GM18526 (cell line): ENCODE data around the gene INSL3.

Source experiments
- POLR2A ChIP-seq: IDR thresholded peaks from 3 replicates; pipeline ENCODE4 v1.6.1; 2011; ENCODE audit not compliant: insufficient read length; ENCODE audit errors: extremely low read depth

The INSL3 gene

GRCh38 chr19:17834350-17835181 lies 13.2 kb upstream of the INSL3 start:
- no peak for TF ChIP-seq POLR2A

DNA sequence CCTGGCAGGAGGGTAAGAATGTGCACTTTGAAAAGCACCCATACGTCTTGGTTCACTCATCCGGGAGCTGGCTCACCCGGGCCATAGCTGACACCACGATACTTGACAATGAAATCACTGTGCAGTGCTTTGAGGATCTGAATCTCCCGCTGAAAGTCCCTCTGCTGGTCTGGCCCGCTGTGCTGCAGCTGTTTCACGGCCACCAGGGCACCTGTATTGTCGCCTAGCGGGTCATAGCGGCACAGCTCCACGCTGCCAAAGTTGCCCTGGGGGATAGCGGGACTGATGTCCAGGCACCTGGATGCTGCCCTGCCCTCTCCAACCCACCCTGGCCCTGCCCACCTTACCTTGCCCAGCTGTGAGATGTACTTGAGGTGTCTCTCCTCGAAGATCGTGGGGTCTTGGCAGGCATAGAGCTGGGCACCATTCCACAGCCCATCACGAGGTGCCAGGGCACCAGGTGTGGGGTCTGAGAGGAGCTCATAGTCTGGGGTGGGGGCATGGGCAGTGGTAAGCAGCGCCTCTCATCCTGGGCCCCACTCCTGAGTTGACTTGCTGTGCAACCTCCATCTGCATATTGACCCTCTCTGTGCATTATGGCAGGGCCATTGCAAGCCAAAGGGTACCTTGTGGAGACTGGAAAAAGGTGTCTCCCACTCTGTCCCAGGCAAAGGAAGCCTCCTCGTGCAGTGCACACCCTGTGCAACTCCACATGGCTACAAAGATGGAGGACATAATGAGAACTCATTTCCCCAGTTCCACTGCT lies 11.3 kb upstream of the INSL3 start:
- no peak for TF ChIP-seq POLR2A

- TF ChIP-seq POLR2A: no peak
Measured at GRCh38 chr19:17831419-17831888, 10.1 kb upstream of the INSL3 start.

DNA sequence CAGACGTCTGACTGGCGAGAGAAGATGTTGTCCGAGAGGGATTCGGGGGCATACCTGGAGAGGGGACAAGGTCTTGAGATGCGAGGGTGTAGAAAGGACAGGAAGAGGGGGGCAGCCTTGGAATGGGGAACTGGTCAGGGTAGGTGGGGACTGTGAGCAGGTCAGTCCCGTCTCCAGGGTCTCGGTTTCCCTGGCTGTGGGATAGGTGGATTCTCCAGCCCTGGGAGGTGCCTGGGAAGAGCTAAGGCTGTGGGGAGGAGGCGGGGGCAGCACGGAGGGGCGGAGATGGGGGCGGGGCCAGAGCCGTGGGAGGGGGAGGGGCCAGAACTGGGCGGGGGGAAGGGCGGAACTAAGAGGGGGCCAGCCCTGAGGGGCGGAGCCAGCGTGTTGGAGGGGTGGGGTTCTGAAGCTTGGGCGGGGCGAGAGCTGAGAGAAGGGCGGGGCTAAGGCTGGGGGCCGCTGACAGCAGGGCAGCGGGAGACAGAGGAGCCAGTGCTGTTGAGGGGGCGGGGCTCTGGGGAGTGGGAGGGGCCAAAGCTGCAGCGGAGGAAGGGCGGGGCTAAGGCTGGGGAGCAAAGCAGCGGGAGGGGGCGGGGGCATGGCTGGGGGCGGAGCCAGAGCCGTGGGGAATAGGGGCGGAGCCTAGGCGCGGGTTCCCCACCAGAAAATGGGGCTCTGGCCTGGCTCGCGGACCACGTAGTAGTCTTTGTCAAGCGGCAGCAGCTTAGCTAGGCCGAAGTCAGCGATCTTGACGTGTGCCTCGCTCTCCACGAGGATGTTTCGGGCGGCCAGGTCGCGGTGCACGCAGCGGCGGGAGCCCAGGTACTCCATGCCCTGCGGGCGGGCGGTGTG lies 9.5 kb upstream of the INSL3 start:
- TF ChIP-seq POLR2A: no peak

- TF ChIP-seq POLR2A: no peak
Measured at GRCh38 chr19:17829855-17830566, 8.7 kb upstream of the INSL3 start.

- no peak for TF ChIP-seq POLR2A
Measured at GRCh38 chr19:17826508-17827056, 5.3 kb upstream of the INSL3 start.

GRCh38 chr19:17824339-17824738 lies 3.0 kb upstream of the INSL3 start:
- no peak for TF ChIP-seq POLR2A

DNA sequence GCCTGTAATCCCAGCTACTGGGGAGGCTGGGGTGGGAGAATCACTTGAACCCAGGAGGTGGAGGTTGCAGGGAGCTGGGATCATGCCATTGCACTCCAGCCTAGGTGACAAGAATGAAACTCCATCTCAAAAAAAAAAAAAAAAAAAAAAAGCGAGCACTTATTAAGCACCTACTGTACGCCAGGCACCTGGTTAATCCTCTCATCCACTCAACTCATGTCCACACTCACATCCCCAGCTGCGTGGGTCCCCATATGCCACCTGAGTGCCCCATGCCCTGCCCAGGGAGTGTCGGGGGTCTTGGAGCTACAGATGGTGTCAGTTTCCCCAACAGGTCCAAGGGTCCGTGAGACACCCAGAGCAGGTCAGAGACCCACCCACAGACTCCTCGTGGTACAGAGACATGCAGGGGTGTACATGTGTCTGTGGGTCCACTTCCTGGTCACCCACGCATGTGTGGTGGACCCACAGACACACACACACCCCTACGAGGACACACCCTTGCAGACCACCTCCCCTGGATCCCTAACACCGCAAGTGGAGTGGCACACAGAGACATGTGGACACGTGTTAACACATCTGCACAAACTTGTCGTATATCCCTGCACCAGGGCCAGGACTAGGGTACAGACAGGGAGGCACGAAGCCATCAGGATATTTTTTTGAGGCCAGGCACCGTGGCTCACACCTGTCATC lies 3.5 kb downstream of the INSL3 start:
- TF ChIP-seq POLR2A: no peak

DNA sequence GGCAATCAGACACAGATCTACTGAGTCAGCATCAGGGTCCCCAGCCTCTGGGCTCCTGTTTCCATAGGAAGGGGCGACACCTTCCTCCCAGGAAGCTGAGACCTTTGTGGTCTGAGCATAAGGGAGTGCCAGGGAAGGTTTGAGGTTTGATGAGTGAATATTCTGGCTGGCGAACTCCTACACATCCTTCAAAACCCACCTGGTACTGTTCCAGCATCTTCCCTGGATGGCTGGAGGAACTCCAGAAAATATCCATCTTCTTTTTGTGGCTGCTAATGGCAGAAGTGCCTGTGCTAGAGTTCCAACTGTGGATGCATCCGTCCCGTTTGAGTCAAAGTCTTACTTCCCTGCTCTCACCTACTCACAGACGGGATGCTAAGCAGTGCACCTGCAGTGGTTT lies 9.2 kb downstream of the INSL3 start:
- no peak for TF ChIP-seq POLR2A

DNA sequence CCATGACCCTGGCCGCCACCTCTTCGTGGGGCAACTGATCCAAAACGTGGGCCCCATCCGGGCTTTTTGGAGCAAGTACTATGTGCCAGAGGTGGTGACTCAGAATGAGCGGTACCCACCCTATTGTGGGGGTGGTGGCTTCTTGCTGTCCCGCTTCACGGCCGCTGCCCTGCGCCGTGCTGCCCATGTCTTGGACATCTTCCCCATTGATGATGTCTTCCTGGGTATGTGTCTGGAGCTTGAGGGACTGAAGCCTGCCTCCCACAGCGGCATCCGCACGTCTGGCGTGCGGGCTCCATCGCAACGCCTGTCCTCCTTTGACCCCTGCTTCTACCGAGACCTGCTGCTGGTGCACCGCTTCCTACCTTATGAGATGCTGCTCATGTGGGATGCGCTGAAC lies 9.6 kb downstream of the INSL3 start:
- no peak for TF ChIP-seq POLR2A

GRCh38 chr19:17811103-17811502 lies 10.2 kb downstream of the INSL3 start:
- no peak for TF ChIP-seq POLR2A

- no peak for TF ChIP-seq POLR2A
Measured at GRCh38 chr19:17807731-17808316, 13.5 kb downstream of the INSL3 start.

- no peak for TF ChIP-seq POLR2A
Measured at GRCh38 chr19:17806945-17807344, 14.4 kb downstream of the INSL3 start.

GRCh38 chr19:17805427-17805826 lies 15.9 kb downstream of the INSL3 start:
- TF ChIP-seq POLR2A: no peak
